ENCODE measurements around the gene CMTM3. TPM values are rescaled to one million over a fixed set of nuclear protein-coding genes. Genes with fewer than 3 reads are reported as not detected.

The CMTM3 gene
- total RNA-seq, 1 experiment from 2014 or later: 4.3 TPM

DNA sequence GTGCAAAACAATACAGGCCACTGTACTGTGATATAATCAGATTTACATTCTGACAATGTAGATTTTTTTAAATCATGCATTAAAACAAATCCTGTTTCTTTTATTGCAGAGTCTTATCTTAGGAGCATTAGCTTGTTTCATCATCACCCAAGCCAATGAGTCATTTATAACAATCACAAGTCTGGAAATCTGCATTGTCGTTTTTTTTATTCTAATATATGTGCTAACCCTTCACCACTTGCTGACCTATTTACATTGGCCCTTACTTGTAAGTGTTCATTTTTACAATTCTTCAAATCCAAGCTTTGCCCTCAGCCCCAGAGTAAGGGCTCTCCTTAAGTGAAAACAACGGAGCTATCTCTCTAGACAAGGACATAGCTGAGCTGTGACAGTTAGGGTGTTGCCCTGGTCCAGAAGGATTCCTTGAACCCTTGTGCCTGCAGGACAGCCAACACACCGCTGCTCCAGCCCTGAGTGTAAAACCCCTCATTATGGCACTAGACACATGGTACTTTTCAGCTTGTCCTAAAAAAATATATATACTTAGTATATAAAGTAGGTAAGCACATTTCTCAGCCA is 34.6 kb upstream of the CMTM3 start:
- peak overlapping the region; percentile 32 for H3K27ac Mint-ChIP-seq (ENCODE audit: low read depth, unreplicated experiment)
- no peaks in the 10 kb centered on the region for H3K27me3 Mint-ChIP-seq (ENCODE audit: insufficient read depth, unreplicated experiment)
- intact Hi-C loops (cut with micrococcal nuclease): no loop called here
- H3K4me3 Mint-ChIP-seq (ENCODE audit: unreplicated experiment): no peak overlapping the region
- H3K9me3 Mint-ChIP-seq (ENCODE audit: unreplicated experiment): no peaks in the 10 kb centered on the region
- peak; percentile 68 for DNase-seq (ENCODE audit: unreplicated experiment)
- H3K4me1 Mint-ChIP-seq (ENCODE audit: insufficient read depth, unreplicated experiment): peaks cover 16% of the 10 kb centered on the region
- ChIA-PET POLR2A (interaction anchor here (1.1 to 2.9 kb wide), 9 partner anchors 10 to 125 kb away, joined by 3 to 23 read pairs (median 5); partner anchors contain the start of genes CKLF, CMTM2 and TK2), CTCF (interaction anchor here (0.6 to 2.0 kb wide), 11 partner anchors 7 to 298 kb away, joined by 3 to 10 read pairs (median 4); partner anchors contain the start of gene CKLF)
- peaks cover 23% of the 10 kb centered on the region for H3K36me3 Mint-ChIP-seq (ENCODE audit: insufficient read depth, unreplicated experiment)
- TF ChIP-seq, protein P1, sequence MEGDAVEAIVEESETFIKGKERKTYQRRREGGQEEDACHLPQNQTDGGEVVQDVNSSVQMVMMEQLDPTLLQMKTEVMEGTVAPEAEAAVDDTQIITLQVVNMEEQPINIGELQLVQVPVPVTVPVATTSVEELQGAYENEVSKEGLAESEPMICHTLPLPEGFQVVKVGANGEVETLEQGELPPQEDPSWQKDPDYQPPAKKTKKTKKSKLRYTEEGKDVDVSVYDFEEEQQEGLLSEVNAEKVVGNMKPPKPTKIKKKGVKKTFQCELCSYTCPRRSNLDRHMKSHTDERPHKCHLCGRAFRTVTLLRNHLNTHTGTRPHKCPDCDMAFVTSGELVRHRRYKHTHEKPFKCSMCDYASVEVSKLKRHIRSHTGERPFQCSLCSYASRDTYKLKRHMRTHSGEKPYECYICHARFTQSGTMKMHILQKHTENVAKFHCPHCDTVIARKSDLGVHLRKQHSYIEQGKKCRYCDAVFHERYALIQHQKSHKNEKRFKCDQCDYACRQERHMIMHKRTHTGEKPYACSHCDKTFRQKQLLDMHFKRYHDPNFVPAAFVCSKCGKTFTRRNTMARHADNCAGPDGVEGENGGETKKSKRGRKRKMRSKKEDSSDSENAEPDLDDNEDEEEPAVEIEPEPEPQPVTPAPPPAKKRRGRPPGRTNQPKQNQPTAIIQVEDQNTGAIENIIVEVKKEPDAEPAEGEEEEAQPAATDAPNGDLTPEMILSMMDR (IDR thresholded peaks at IDR 0.05; ENCODE audit: unreplicated experiment): no peak
- no TSS peak for BruUV-seq (replicated peaks)

DNA sequence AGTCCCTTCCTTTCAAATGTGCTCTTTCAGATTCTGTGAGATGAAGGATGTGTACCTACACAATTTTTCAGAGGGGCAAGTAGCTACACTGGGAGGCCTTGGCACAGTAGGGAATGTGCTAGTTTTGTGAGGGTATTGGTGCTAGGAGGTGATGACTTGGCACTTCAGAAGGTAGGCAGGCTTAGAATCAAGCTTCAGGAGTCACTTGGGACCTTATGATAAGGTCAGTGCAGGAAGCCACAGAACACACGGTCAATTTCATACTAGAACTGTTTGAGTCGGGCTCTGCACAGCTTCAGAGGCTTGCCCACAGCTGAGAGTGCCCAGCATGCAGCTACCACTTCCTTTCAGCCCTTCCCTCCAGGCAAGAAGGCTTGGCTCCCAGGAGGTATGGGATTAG is 32.1 kb upstream of the CMTM3 start:
- POLR2A ChIA-PET: interaction anchor here (0.6 kb wide), 1 partner anchor 165 kb away, joined by 3 read pairs; no protein-coding TSS in a partner anchor
- no peak for DNase-seq (ENCODE audit: unreplicated experiment)
- TF ChIP-seq, protein P1 (IDR thresholded peaks at IDR 0.05; ENCODE audit: unreplicated experiment): no peak
- BruUV-seq (replicated peaks): no TSS peak
- Mint-ChIP-seq H3K27me3 (ENCODE audit: insufficient read depth, unreplicated experiment) (no peaks in the 10 kb centered on the region), H3K9me3 (ENCODE audit: unreplicated experiment) (no peaks in the 10 kb centered on the region), H3K27ac (ENCODE audit: low read depth, unreplicated experiment) (no peak overlapping the region), H3K4me3 (ENCODE audit: unreplicated experiment) (no peak overlapping the region), H3K36me3 (ENCODE audit: insufficient read depth, unreplicated experiment) (peaks cover 4% of the 10 kb centered on the region), H3K4me1 (ENCODE audit: insufficient read depth, unreplicated experiment) (peaks cover 16% of the 10 kb centered on the region)
- intact Hi-C loops (cut with micrococcal nuclease): no loop called here
- CTCF ChIA-PET: interaction anchor here (1.1 to 2.1 kb wide), 2 partner anchors 8 to 323 kb away, joined by 3 to 9 read pairs; no protein-coding TSS in a partner anchor

DNA sequence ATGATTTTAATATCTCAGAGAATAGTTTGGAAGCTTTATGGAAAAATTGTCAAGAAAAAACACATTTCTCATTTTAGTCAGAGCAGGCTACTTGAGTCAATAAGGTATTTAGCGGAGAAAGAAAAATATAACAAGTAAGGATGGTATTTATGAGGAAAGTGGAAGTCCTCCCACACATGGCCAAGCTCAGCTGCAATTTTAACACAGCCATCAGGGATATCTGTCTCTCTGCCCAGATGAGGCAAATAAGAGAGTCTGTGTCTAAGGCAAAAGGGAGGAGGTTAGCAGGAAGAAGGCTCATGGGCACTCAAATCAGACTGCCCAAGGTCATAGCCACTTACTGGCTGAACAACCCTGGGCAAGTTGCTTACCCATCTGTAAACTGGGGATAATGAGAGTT is 30.4 kb upstream of the CMTM3 start:
- H3K27me3 Mint-ChIP-seq (ENCODE audit: insufficient read depth, unreplicated experiment): no peaks in the 10 kb centered on the region
- H3K36me3 Mint-ChIP-seq (ENCODE audit: insufficient read depth, unreplicated experiment): no peaks in the 10 kb centered on the region
- CTCF ChIA-PET: interaction anchor here (0.6 to 2.8 kb wide), 5 partner anchors 9 to 217 kb away, joined by 3 to 11 read pairs (median 4); no protein-coding TSS in a partner anchor
- H3K4me1 Mint-ChIP-seq (ENCODE audit: insufficient read depth, unreplicated experiment): peaks cover 13% of the 10 kb centered on the region
- H3K4me3 Mint-ChIP-seq (ENCODE audit: unreplicated experiment): no peak overlapping the region
- no peak overlapping the region for H3K27ac Mint-ChIP-seq (ENCODE audit: low read depth, unreplicated experiment)
- intact Hi-C loops (cut with micrococcal nuclease): no loop called here
- H3K9me3 Mint-ChIP-seq (ENCODE audit: unreplicated experiment): no peaks in the 10 kb centered on the region
- POLR2A ChIA-PET: interaction anchor here (0.6 to 1.6 kb wide), 2 partner anchors 21 to 62 kb away, joined by 3 read pairs; partner anchors contain the start of gene CKLF
- DNase-seq (ENCODE audit: unreplicated experiment): no peak
- TF ChIP-seq, protein P1 (IDR thresholded peaks at IDR 0.05; ENCODE audit: unreplicated experiment): no peak
- BruUV-seq (replicated peaks): no TSS peak

DNA sequence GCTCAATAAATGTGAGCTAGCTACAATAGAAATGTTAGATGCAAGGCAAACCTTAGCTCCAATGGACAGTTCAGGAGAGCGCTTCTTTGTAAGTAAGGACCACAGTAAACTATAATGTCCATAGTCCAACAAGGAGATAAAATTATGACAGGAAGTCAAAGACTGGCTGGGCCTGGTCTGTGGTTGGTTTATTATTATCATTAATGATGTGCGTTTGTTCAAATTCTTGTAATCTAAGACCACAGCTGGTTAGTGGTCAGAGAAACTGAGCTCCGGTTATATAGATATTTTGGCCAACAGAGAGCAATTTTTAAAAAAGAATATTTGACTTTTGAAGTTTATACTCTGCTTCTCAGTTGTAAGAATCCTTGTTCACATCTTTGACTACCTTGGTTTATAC is 30.0 kb upstream of the CMTM3 start:
- Mint-ChIP-seq H3K36me3 (ENCODE audit: insufficient read depth, unreplicated experiment) (no peaks in the 10 kb centered on the region), H3K9me3 (ENCODE audit: unreplicated experiment) (no peaks in the 10 kb centered on the region), H3K27ac (ENCODE audit: low read depth, unreplicated experiment) (no peak overlapping the region), H3K4me3 (ENCODE audit: unreplicated experiment) (no peak overlapping the region), H3K27me3 (ENCODE audit: insufficient read depth, unreplicated experiment) (no peaks in the 10 kb centered on the region), H3K4me1 (ENCODE audit: insufficient read depth, unreplicated experiment) (peaks cover 9% of the 10 kb centered on the region)
- BruUV-seq (replicated peaks): no TSS peak
- POLR2A ChIA-PET: interaction anchor here (1.6 kb wide), 1 partner anchor 22 kb away, joined by 3 read pairs; the partner anchor contains the start of gene CKLF
- CTCF ChIA-PET: interaction anchor here (0.8 to 2.8 kb wide), 5 partner anchors 10 to 218 kb away, joined by 3 to 11 read pairs (median 4); no protein-coding TSS in a partner anchor
- DNase-seq (ENCODE audit: unreplicated experiment): no peak
- TF ChIP-seq, protein P1 (IDR thresholded peaks at IDR 0.05; ENCODE audit: unreplicated experiment): no peak
- intact Hi-C loops (cut with micrococcal nuclease): no loop called here
